Duodenal mucosa (tissue), 2 donors: Measurements from ENCODE around the gene EPYC.

ENCODE experiments used
- H3K27ac ChIP-seq: one replicate; pipeline ENCODE4 v1.7.0; 2013; ENCODE audit warnings: low read depth, low read length
- H3K27me3 ChIP-seq, 2 donors: one replicate each; pipeline ENCODE4 v1.7.0; 2013; ENCODE audit warnings: low read length in 2 of 2, control low read depth in 1 of 2; ENCODE audit not compliant: insufficient read depth in 2 of 2, control insufficient read depth in 1 of 2
- H3K36me3 ChIP-seq, 2 donors: one replicate each; pipeline ENCODE4 v1.7.0; 2013; ENCODE audit warnings: low read length in 2 of 2, control low read depth in 1 of 2; ENCODE audit not compliant: insufficient read depth in 2 of 2, control insufficient read depth in 1 of 2
- H3K4me1 ChIP-seq, 2 donors: one replicate each; pipeline ENCODE4 v1.7.0; 2013; ENCODE audit warnings: low read length in 2 of 2, control low read depth in 1 of 2; ENCODE audit not compliant: insufficient read depth in 2 of 2, control insufficient read depth in 1 of 2
- H3K4me3 ChIP-seq, 2 donors: one replicate each; pipeline ENCODE4 v1.7.0; 2013; ENCODE audit warnings: low read length in 2 of 2, low read depth in 1 of 2
- H3K9ac ChIP-seq, 2 donors: one replicate each; pipeline ENCODE4 v1.7.0; 2013; ENCODE audit warnings: low read length in 2 of 2, low read depth in 1 of 2
- H3K9me3 ChIP-seq, 2 donors: one replicate each; pipeline ENCODE4 v1.7.0; 2013; ENCODE audit warnings: low read length in 2 of 2, control low read depth in 1 of 2; ENCODE audit not compliant: control insufficient read depth in 1 of 2

Gene EPYC

GRCh38 chr12:90961154-90961553, 43.6 kb downstream of the EPYC start:
- H3K4me3 ChIP-seq = no peak overlapping the region
- no peak overlapping the region for H3K9ac ChIP-seq
- no peaks in the 10 kb centered on the region for H3K27me3 ChIP-seq
- H3K4me1 ChIP-seq = no peaks in the 10 kb centered on the region
- no peak overlapping the region for H3K27ac ChIP-seq
- no peaks in the 10 kb centered on the region for H3K36me3 ChIP-seq
- no peaks in the 10 kb centered on the region for H3K9me3 ChIP-seq

GRCh38 chr12:90959538-90960139, 45.1 kb downstream of the EPYC start:
- no peaks in the 10 kb centered on the region for H3K9me3 ChIP-seq
- H3K9ac ChIP-seq = no peak overlapping the region

GRCh38 chr12:90959032-90959431, 45.7 kb downstream of the EPYC start:
- no peaks in the 10 kb centered on the region for H3K4me1 ChIP-seq
- H3K27ac ChIP-seq = no peak overlapping the region
- H3K4me3 ChIP-seq = no peak overlapping the region
- H3K36me3 ChIP-seq = no peaks in the 10 kb centered on the region
- no peaks in the 10 kb centered on the region for H3K9me3 ChIP-seq
- no peak overlapping the region for H3K9ac ChIP-seq
- no peaks in the 10 kb centered on the region for H3K27me3 ChIP-seq

More at GRCh38 chr12:90959538-90960139, 45.1 kb downstream of the EPYC start:
- H3K27ac ChIP-seq = no peak overlapping the region
- H3K4me1 ChIP-seq = no peaks in the 10 kb centered on the region
- H3K27me3 ChIP-seq = no peaks in the 10 kb centered on the region
- no peaks in the 10 kb centered on the region for H3K36me3 ChIP-seq
- H3K4me3 ChIP-seq = no peak overlapping the region

GRCh38 chr12:90958347-90958746, 46.4 kb downstream of the EPYC start:
- no peak overlapping the region for H3K27ac ChIP-seq
- no peaks in the 10 kb centered on the region for H3K36me3 ChIP-seq
- H3K4me3 ChIP-seq = no peak overlapping the region
- no peaks in the 10 kb centered on the region for H3K9me3 ChIP-seq
- no peaks in the 10 kb centered on the region for H3K27me3 ChIP-seq
- H3K4me1 ChIP-seq = no peaks in the 10 kb centered on the region
- no peak overlapping the region for H3K9ac ChIP-seq

- no peak within 1 kb of the TSS for H3K27ac ChIP-seq
- no peak within 1 kb of the TSS for H3K9ac ChIP-seq
- H3K4me3 ChIP-seq = no peak within 1 kb of the TSS
- no peaks in the 10 kb centered on the region for H3K9me3 ChIP-seq
- no peaks in the 10 kb centered on the region for H3K4me1 ChIP-seq
- H3K27me3 ChIP-seq = no peaks in the 10 kb centered on the region
- no peaks in the 10 kb centered on the region for H3K36me3 ChIP-seq
These were observed 49.9 kb downstream of the EPYC start, which contains the start of gene CCER1 for GRCh38 chr12:90954921-90955320. Gene CCER1, minus strand, starts transcription at chr12:90955176. Its CDS starts 434 bp downstream, at chr12:90954742.

GRCh38 chr12:90954428-90954827, 50.3 kb downstream of the EPYC start:
- Histone ChIP-seq H3K9me3 (no peaks in the 10 kb centered on the region), H3K9ac (no peak overlapping the region)

GRCh38 chr12:90953956-90954421, 50.8 kb downstream of the EPYC start:
- no peak overlapping the region for H3K9ac ChIP-seq
- H3K36me3 ChIP-seq = no peaks in the 10 kb centered on the region
- no peaks in the 10 kb centered on the region for H3K9me3 ChIP-seq
- H3K27me3 ChIP-seq = no peaks in the 10 kb centered on the region
- no peak overlapping the region for H3K4me3 ChIP-seq
- H3K27ac ChIP-seq = no peak overlapping the region
- no peaks in the 10 kb centered on the region for H3K4me1 ChIP-seq

More at GRCh38 chr12:90954428-90954827, 50.3 kb downstream of the EPYC start:
- Histone ChIP-seq H3K27me3 (no peaks in the 10 kb centered on the region), H3K4me3 (no peak overlapping the region), H3K36me3 (no peaks in the 10 kb centered on the region), H3K4me1 (no peaks in the 10 kb centered on the region), H3K27ac (no peak overlapping the region)

- H3K36me3 ChIP-seq = no peaks in the 10 kb centered on the region
These were observed 53.2 kb downstream of the EPYC start for GRCh38 chr12:90951432-90952105.

GRCh38 chr12:90947869-90948268, 56.9 kb downstream of the EPYC start:
- Histone ChIP-seq H3K9me3 (no peaks in the 10 kb centered on the region), H3K4me3 (no peak overlapping the region), H3K36me3 (no peaks in the 10 kb centered on the region), H3K27ac (no peak overlapping the region), H3K4me1 (no peaks in the 10 kb centered on the region), H3K9ac (no peak overlapping the region), H3K27me3 (no peaks in the 10 kb centered on the region)

More at GRCh38 chr12:90951432-90952105, 53.2 kb downstream of the EPYC start:
- H3K9me3 ChIP-seq = no peaks in the 10 kb centered on the region
- H3K9ac ChIP-seq = no peak overlapping the region
- H3K4me1 ChIP-seq = no peaks in the 10 kb centered on the region
- no peaks in the 10 kb centered on the region for H3K27me3 ChIP-seq
- no peak overlapping the region for H3K4me3 ChIP-seq
- no peak overlapping the region for H3K27ac ChIP-seq

GRCh38 chr12:90945070-90945649, 59.6 kb downstream of the EPYC start:
- H3K36me3 ChIP-seq = no peaks in the 10 kb centered on the region
- no peak overlapping the region for H3K27ac ChIP-seq
- no peaks in the 10 kb centered on the region for H3K9me3 ChIP-seq
- H3K4me3 ChIP-seq = no peak overlapping the region
- no peaks in the 10 kb centered on the region for H3K4me1 ChIP-seq
- no peaks in the 10 kb centered on the region for H3K27me3 ChIP-seq
- H3K9ac ChIP-seq = no peak overlapping the region
